Body of pancreas (tissue), 4 donors: ENCODE data around the gene FCRL3. TPM values are rescaled to one million over a fixed set of nuclear protein-coding genes. Genes with fewer than 3 reads are reported as not detected.

Experiments used
- ATAC-seq: fragments of 150-250 bp; one replicate; pipeline ENCODE4 v1.9.1; 2016
- DNase-seq, 4 donors: peaks; one replicate each; pipeline ENCODE4 v3.0.0-alpha.2; 2019
- H3K27ac ChIP-seq, 4 donors: fragments of 200-600 bp; sonication (generic); 1 replicate in 3 of 4; 2 replicates in 1 of 4; pipeline versions ENCODE4 v1.5.1 to v1.6.1; 2016 to 2019; ENCODE audit warnings: mild to moderate bottlenecking in 1 of 4, mixed read lengths in 1 of 4, moderate library complexity in 1 of 4
- H3K27me3 ChIP-seq, 2 donors: fragments of 200-600 bp; sonication (generic); one replicate each; pipeline ENCODE4 v1.6.0; 2016; ENCODE audit warnings: mild to moderate bottlenecking in 1 of 2
- H3K36me3 ChIP-seq, 2 donors: fragments of 200-600 bp; sonication (generic); replicated peaks in 1 of 2; 2 replicates each; pipeline ENCODE4 v1.5.1; 2016; ENCODE audit warnings: low read depth in 2 of 2; ENCODE audit not compliant: insufficient read depth in 1 of 2
- H3K4me1 ChIP-seq: fragments of 200-600 bp; sonication (generic); one replicate; pipeline ENCODE4 v1.6.0; 2016
- H3K4me3 ChIP-seq, 2 donors: fragments of 200-600 bp; sonication (generic); 1 replicate in 1 of 2; 2 replicates in 1 of 2; pipeline ENCODE4 v1.5.1; 2016 to 2019
- H3K9me3 ChIP-seq, 3 donors: fragments of 200-600 bp; sonication (generic); 1 replicate in 2 of 3; 2 replicates in 1 of 3; pipeline ENCODE4 v1.5.1; 2016
- POLR2A ChIP-seq, 3 donors: fragments of 450-650 bp; IDR thresholded peaks; one replicate each; pipeline ENCODE4 v1.6.1; 2016; ENCODE audit warnings: antibody characterized with exemption in 3 of 3, mild to moderate bottlenecking in 2 of 3
- WGBS, 2 donors: methylation state at CpG; one replicate each; pipeline ENCODE4 v1.1.5; 2017; 5-methylcytosine and 5-hydroxymethylcytosine counted together
- intact Hi-C: fragments of 100-400 bp; cut with DNase I; formaldehyde crosslinking; loops from one replicate; pipeline ENCODE4 v1.15.1; 2023
- total RNA-seq, 2 donors: library from RNA; depleted of rRNA; stranded (reverse); fragments of >200 nt; gene quantifications; one replicate each; pipeline ENCODE4 v1.1.0, GENCODE V29; 2016
- TF ChIP-seq, protein P1 (sequence below), 7 experiments: fragments of 450-650 bp in 4 of 7; fragments of 200-600 bp in 3 of 7; sonication (generic) in 3 of 7; IDR thresholded peaks; one replicate each; pipeline ENCODE4 v1.5.1; 2016 to 2019; ENCODE audit warnings: antibody characterized with exemption in 7 of 7

Gene FCRL3
- total RNA-seq, 2 donors from 2014 or later: not detected

DNA sequence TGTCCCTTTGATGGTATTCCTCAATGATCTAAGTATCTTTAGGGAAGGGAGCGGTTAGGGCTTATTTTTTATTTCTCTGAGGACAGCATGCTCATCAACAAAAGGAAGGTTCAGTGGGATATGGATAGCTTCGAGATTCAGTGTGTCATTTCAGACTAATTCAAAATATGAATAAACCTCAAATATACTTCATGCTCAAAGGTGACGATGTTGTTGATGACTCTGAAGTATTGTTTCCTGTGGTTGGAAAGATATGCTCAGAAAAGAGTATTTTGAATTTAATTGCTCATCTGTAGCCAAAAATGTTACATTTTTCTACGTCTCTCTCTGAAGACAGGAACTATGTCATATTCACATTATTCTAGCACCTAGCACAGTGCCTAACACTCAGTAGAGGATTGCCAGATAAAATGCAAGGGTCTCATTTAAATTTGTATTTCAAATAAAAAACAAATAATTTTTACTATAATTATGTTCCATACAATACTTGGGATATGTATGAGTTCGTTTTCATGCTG, 1.8 kb upstream of the FCRL3 start:
- 57 to 67% methylated on average over 5 of the region's 5 CpGs for WGBS, 2 donors

GRCh38 chr1:157700305-157700704, 264 bp downstream of the FCRL3 start:
- no peaks in the 10 kb centered on the region for H3K27me3 ChIP-seq
- no peak for TF ChIP-seq POLR2A (IDR thresholded peaks at IDR 0.05)
- TF ChIP-seq, protein P1, sequence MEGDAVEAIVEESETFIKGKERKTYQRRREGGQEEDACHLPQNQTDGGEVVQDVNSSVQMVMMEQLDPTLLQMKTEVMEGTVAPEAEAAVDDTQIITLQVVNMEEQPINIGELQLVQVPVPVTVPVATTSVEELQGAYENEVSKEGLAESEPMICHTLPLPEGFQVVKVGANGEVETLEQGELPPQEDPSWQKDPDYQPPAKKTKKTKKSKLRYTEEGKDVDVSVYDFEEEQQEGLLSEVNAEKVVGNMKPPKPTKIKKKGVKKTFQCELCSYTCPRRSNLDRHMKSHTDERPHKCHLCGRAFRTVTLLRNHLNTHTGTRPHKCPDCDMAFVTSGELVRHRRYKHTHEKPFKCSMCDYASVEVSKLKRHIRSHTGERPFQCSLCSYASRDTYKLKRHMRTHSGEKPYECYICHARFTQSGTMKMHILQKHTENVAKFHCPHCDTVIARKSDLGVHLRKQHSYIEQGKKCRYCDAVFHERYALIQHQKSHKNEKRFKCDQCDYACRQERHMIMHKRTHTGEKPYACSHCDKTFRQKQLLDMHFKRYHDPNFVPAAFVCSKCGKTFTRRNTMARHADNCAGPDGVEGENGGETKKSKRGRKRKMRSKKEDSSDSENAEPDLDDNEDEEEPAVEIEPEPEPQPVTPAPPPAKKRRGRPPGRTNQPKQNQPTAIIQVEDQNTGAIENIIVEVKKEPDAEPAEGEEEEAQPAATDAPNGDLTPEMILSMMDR (IDR thresholded peaks at IDR 0.05): no peak
- no peaks in the 10 kb centered on the region for H3K4me1 ChIP-seq
- intact Hi-C loops: no loop called here
- H3K27ac ChIP-seq: no peak overlapping the region
- ATAC-seq: no peak
- no peaks in the 10 kb centered on the region for H3K36me3 ChIP-seq
- no peak overlapping the region for H3K4me3 ChIP-seq
- no peak for DNase-seq
- no peaks in the 10 kb centered on the region for H3K9me3 ChIP-seq
- 47 to 59% methylated on average over 5 of the region's 5 CpGs for WGBS, 2 donors

More for the DNA sequence above, 1.8 kb upstream of the FCRL3 start:
- TF ChIP-seq, protein P1 (IDR thresholded peaks at IDR 0.05): no peak
- TF ChIP-seq POLR2A (IDR thresholded peaks at IDR 0.05): no peak
- H3K4me3 ChIP-seq: no peak overlapping the region
- intact Hi-C loops: no loop called here
- H3K36me3 ChIP-seq: no peaks in the 10 kb centered on the region
- no peak overlapping the region for H3K27ac ChIP-seq
- H3K4me1 ChIP-seq: no peaks in the 10 kb centered on the region
- no peak for DNase-seq
- H3K27me3 ChIP-seq: no peaks in the 10 kb centered on the region
- no peaks in the 10 kb centered on the region for H3K9me3 ChIP-seq
- ATAC-seq: no peak

DNA sequence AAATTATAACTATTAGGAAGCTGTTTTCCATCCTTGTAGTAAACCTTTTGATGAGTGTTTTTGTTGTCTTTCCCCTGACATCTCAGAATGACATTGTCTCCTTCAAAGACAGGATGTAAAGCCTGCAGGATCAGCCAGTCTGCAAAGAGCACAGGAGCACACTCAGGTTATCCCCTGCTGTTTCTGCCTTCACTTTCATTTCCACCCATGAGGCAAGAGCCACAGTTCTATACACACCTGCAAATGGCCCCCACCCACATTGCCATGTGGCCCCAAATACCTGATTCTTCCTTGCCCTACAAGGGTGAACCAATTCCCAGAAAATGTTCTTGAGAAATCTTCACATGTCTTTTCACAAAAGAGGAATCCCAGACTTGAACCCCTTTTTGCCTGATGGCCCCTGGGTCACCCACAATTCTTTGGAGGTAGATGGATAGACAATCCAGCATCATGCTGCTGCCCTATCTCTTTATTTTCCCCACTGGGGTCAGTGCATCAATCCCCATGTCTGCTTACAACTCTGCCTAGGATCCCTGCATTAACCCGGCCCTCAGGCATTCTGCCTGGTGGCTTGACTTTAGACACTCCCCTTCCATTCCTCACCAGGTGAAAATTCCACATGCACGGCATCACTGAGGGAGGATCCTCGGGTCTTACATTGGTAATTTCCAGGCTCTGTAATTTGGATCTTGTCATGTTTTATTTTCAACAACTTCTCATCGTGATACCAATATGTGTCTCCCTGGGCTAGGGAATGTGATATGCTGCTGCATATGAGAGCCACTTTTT, 2.6 kb downstream of the FCRL3 start:
- ATAC-seq (no peak), DNase-seq (no peak)
- Histone ChIP-seq H3K4me3 (no peak overlapping the region), H3K27me3 (no peaks in the 10 kb centered on the region), H3K4me1 (no peaks in the 10 kb centered on the region), H3K27ac (no peak overlapping the region), H3K36me3 (no peaks in the 10 kb centered on the region), H3K9me3 (no peaks in the 10 kb centered on the region)
- intact Hi-C loops: loop anchor here (10.0 kb wide), 1 partner anchor 123 kb away; no protein-coding TSS in a partner anchor
- TF ChIP-seq, protein P1 (IDR thresholded peaks at IDR 0.05): no peak
- no peak for TF ChIP-seq POLR2A (IDR thresholded peaks at IDR 0.05)
- WGBS, 2 donors: 55% methylated on average over 4 of the region's 4 CpGs

- DNase-seq: no peak
- intact Hi-C loops: loop anchor here (10.0 kb wide), 1 partner anchor 122 kb away; no protein-coding TSS in a partner anchor
- TF ChIP-seq, protein P1 (IDR thresholded peaks at IDR 0.05): no peak
- TF ChIP-seq POLR2A (IDR thresholded peaks at IDR 0.05): no peak
- no peaks in the 10 kb centered on the region for H3K9me3 ChIP-seq
- no peaks in the 10 kb centered on the region for H3K4me1 ChIP-seq
- no peak overlapping the region for H3K27ac ChIP-seq
- ATAC-seq: no peak
- WGBS, 2 donors: 40 to 56% methylated on average over 3 to 4 of the region's 4 CpGs
- H3K27me3 ChIP-seq: no peaks in the 10 kb centered on the region
- no peaks in the 10 kb centered on the region for H3K36me3 ChIP-seq
- no peak overlapping the region for H3K4me3 ChIP-seq
Measured at GRCh38 chr1:157696966-157697628, 3.5 kb downstream of the FCRL3 start.
